Epithelial cell of proximal tubule (primary cell): ENCODE results near the gene FOXC1. TPM values are rescaled to one million over a fixed set of nuclear protein-coding genes. Genes with fewer than 3 reads are reported as not detected.

Experiments
- DNase-seq: peaks from one replicate; pipeline ENCODE4 v3.0.0-alpha.2; 2011; ENCODE audit warnings: low read depth
- H3K4me3 ChIP-seq: 2 replicates; pipeline ENCODE4 v1.5.1; 2011; ENCODE audit warnings: low read depth, mild to moderate bottlenecking, low read length
- CTCF ChIP-seq: conservative IDR thresholded peaks from 2 replicates; pipeline ENCODE4 v1.5.1; 2012; ENCODE audit warnings: low read depth, mild to moderate bottlenecking, low read length
- total RNA-seq: library from RNA; depleted of rRNA; stranded (reverse); fragments of >200 nt; gene quantifications from 2 replicates; pipeline ENCODE4 v1.2.3, GENCODE V29; 2015

FOXC1 gene
- total RNA-seq, 1 donor from 2014 or later, result 27.7 TPM

GRCh38 chr6:1589208-1589607 lies 20.5 kb upstream of the FOXC1 start:
- TF ChIP-seq CTCF, result no peak
- H3K4me3 ChIP-seq, result no peak overlapping the region
- no peak for DNase-seq

- no peak for DNase-seq
- no peak for TF ChIP-seq CTCF
- no peak overlapping the region for H3K4me3 ChIP-seq
Observed at GRCh38 chr6:1590580-1590979, 19.1 kb upstream of the FOXC1 start.

- TF ChIP-seq CTCF, result no peak
- H3K4me3 ChIP-seq, result no peak overlapping the region
- no peak for DNase-seq
Observed at GRCh38 chr6:1591243-1591642, 18.5 kb upstream of the FOXC1 start.

- H3K4me3 ChIP-seq, result no peak overlapping the region
- TF ChIP-seq CTCF, result no peak
- DNase-seq, result no peak
Observed at GRCh38 chr6:1591926-1592325, 17.8 kb upstream of the FOXC1 start.

- no peak for DNase-seq
- H3K4me3 ChIP-seq, result no peak overlapping the region
- TF ChIP-seq CTCF, result no peak
Observed at GRCh38 chr6:1592852-1593251, 16.9 kb upstream of the FOXC1 start.

GRCh38 chr6:1593286-1593957 lies 16.3 kb upstream of the FOXC1 start:
- no peak for DNase-seq
- H3K4me3 ChIP-seq, result no peak overlapping the region
- no peak for TF ChIP-seq CTCF

- H3K4me3 ChIP-seq, result no peak overlapping the region
- TF ChIP-seq CTCF, result no peak
- DNase-seq, result no peak
Observed at GRCh38 chr6:1593958-1594314, 15.8 kb upstream of the FOXC1 start.
